Activated CD4-positive, alpha-beta T cell treated with anti-CD3 and anti-CD28 coated beads, Interleukin-2, Interleukin-4, amounts not matched to agents 100 ng/mL and 50 ng/mL, durations not matched to agents 16 hours and 8 hours (primary cell): ENCODE results near the gene DNPEP.
A peak's percentile ranks its signal among the peaks of the same experiment; 100 is the strongest.
"Not testable (repeated sequence)": the region's sequence is repeated elsewhere in the genome, so short reads cannot be mapped to it uniquely, and the experiment has no call there.

Source experiments
- DNase-seq: peaks from one replicate; pipeline ENCODE4 v3.0.0-alpha.2; 2020; ENCODE audit warnings: low spot score

Gene DNPEP

DNA sequence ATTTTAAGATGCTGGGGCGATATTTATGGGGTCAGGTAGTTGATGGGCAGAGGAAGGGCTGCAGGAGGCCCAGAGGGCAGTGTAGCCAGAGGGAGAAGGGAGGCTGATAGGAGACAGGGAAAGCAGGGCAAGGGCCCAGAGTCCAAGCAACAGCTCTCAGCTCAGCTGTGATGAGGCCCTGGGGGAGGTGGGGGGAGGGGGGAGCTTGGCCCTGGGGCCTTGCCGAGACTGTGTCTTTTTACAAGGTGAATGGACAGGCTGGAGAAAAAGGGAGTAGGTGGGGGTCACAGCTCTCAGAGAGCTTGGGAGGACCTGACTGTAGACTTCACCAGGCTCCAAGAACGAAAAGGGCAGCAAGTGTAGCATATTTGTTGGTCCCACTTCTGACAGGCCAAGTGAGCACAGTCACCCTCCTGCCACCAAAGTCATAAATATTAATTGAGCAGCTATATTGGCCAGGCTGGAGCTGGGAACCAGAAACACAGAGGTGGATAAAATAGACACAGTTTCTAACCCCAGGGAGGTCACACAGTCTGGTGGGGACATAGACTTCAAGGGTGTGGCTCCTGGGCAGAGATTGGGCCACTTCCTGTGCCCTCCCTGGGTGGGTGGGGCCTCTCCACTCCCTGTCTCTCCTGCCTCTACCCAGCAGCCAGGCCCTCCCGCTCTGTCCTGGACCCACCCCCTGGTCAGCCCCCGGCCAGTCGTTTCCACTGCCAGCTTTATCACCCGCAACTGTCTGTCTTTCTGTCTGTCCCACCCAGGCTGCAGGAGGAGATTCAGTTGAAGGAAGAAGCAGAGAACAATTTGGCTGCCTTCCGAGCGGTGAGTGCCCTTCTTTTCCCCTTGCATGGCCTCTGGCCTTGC, 31.9 kb upstream of the DNPEP start:
- DNase-seq = no peak

DNA sequence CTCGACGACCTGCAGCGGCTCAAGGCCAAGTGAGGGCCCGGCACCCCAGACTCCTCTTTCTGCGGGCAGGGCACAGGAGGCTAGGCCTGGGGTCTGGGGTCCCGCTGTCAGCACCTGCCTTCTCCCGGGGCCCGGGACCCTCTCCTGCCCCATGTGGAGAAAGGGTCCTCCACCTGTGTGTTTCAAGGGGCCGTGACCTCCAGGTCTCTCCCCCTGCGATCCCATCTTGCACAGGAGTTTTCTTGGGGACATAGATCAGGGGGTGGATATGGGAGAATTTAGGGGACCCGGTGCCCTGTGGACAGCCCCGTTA, 31.3 kb upstream of the DNPEP start:
- no peak for DNase-seq

- no peak for DNase-seq
Measured at GRCh38 chr2:219418155-219419011, 30.7 kb upstream of the DNPEP start, which contains the start of gene DES. TSS of gene DES (plus strand) at chr2:219418377. CDS start at chr2:219418463, 86 bp downstream.

GRCh38 chr2:219417374-219417773, 29.7 kb upstream of the DNPEP start:
- DNase-seq = no peak

- DNase-seq = no peak
Measured at GRCh38 chr2:219416938-219417337, 29.2 kb upstream of the DNPEP start.

DNA sequence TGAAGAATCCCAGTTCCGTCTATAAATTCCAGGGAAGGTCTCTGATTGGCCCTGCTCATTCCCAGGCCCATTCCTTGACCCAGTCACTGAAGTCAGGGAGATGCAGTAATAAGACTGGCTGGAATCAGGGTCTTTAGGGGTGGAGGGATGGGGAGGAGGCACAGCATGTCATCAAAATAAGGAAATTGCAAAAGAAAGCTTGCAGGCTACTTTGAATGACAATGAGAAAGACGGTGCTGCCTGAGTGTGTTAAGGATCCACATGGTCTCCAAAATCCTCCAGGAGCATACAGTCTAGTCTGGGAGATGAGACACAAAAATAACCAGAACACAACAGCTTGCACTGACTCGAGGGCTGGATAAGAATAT, 28.5 kb upstream of the DNPEP start:
- DNase-seq = no peak

DNA sequence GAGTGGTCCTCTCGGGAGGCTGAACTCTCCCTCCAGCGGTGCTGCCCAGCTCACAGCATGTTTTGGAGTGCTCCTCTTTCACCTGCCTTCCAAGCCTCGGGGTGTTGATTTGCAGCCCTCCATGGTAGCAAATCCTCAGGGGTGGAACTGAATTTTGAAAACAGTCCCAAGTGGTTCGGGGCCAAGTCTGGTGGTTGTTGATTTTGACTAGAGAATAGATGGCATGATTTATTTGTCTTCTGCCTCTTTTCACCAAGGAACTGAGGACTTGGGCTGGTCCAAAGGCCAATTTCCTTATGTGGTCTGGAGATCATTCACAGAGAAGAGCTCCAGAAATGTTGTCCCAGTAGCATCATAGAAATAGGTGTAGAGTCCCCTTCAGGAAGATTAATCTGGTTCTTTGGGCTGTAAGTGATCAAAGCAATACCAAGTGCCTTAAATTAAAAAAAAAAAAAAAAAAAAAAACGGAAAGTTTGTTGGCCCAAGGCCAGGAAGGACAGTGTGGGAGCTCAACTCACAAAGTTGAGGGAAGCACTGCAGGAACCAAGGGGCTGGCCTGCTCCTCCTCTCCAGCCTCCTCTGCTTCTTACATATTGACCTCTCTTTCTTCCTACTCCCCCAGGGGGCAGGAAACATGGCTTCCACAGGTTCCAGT, 28.0 kb upstream of the DNPEP start:
- no peak for DNase-seq

DNA sequence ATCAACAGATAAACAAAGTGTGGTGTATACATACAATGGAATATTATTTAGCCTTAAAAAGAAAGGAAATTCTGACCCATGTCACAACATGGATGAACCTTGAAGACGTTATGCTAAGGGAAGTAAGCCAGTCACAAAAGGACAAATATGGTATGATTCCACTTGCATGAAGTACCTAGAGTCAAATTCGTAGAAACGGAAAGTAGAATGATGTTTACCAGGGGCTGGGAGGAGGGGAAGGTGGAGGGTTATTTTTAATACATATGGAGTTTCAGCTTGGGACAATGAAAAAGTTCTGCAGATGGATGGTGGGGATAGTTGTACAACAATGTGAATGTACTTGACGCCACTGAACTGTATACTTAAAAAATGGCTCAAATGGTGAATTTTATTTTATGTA, 27.1 kb upstream of the DNPEP start:
- DNase-seq = no peak

DNA sequence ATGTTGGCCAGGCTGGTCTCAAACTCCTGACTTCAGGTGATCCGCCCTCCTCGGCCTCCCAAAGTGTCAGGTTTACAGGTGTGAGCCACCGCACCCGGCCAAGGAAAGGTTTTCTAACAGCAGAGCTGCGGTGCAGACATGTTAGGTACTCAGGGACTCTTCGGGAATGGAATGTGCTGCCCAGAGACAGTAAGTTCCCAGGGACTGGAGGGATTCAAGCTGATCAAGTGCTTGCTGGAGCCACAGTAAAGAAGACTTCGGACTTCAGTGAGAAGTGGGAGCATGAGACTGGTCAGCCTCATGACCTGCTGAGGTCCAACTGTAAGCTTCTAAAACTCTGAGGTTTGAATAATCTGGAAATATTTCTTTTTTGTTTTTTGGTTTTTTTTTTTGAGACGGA, 22.7 kb upstream of the DNPEP start:
- DNase-seq = no peak

- no peak for DNase-seq
Measured at GRCh38 chr2:219409619-219410018, 21.9 kb upstream of the DNPEP start.

GRCh38 chr2:219408631-219409030, 20.9 kb upstream of the DNPEP start:
- DNase-seq = no peak

DNA sequence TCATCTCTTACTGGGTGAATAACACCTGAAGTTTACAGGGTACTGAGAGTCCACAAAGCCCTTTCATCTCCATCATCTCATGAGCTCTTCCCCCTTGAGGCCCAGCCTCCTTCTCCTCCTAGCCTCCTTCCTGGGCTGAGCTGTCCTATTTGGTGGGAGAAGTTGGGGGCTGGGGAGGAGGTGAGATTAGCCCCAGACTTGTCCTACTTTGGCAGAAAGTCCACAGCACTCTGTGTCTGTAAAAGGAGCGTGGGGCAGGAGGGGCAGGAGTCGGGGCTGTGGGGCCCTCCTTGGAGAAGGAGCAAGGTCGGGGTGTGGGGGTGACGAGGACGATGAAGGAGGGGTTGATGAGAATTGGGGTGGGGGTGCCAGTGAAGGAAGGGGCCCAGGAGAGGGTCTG, 20.5 kb upstream of the DNPEP start:
- no peak for DNase-seq

GRCh38 chr2:219407343-219407742, 19.6 kb upstream of the DNPEP start:
- DNase-seq = not testable (repeated sequence)

DNA sequence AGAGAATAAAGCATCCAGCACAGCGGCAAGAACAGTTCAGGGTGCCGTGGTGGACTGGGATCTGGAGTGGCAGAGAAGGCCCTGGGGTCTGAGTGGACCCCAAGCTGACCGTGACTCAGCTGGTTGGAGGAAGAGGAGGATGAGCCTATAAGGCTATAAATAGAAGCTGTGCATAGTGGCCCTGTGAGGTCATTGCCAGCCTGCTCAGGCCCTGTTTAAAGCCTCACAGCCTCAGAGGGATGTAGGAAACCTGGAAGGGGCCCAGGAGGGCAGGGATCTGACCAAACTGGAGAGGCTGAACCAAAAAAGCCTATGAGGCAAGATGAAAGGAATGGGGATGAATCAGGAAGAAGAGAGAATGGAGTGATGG, 19.1 kb upstream of the DNPEP start:
- DNase-seq = no peak

GRCh38 chr2:219405958-219406860, 18.5 kb upstream of the DNPEP start:
- DNase-seq = no peak

DNA sequence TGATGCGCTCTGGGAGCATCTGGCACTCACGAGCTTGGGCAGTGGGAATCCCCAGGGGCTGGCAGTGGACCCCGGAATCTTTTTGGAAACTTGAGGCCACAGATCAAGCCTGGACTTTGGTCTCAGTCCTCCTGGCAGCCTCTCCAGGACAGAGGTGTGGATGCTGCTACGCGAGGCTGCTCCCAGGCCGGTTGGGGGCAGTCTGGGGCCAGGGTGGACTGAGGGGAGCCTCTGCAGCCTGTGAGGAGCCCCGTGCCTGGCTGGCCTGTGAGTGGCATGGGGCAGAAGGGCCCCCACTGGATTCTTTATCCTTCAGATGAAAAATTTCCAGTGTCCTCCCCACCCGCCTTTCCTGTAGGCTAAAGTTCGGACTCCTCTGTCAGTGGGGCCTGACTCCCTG, 17.7 kb upstream of the DNPEP start:
- DNase-seq = no peak

GRCh38 chr2:219404954-219405353, 17.2 kb upstream of the DNPEP start:
- no peak for DNase-seq

GRCh38 chr2:219404291-219404910, 16.7 kb upstream of the DNPEP start:
- no peak for DNase-seq

- DNase-seq = no peak
Measured at GRCh38 chr2:219403861-219404260, 16.1 kb upstream of the DNPEP start.

DNA sequence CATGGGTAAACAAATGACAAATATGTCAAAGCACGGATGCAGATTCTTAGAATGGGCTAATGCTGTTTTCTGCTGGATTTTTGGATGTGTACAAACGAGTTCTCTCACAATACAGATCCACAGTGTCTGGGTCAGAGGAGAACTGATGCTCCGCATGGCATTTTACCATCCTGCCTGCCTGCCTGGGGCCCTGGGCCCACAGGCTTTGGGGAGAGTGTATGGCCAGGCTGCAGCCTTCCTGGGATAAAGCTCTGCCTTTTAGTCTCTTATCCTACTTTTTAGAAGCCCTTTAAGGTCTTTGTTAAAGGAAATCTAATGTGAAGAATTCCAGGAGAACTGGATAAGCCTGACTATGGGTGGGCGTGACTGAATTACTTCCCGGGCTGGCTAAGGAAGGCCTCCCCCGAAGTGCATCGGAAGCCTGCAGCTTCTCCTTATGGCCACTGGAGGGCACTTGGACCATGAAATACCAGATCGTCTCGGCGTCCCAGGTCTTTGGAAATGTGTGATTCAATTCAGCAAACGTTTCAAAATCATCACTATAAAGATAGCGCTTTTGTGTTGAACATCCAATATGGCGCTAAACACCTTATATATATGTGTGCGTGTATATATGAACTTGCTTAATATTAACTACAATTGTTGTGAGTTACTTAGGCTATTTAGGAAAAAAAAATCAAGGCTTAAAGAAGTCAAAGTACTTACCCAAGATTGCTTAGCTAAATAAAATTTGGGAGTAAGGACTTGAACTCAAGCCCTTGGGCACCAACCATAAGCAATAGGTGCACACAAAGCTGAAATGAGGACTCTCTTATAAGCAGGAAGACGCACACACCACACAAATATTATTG, 15.2 kb upstream of the DNPEP start:
- peak; percentile 68 for DNase-seq
